PC-9 (cell line): ENCODE data around the gene SNCAIP. TPM values are rescaled to one million over a fixed set of nuclear protein-coding genes. Genes with fewer than 3 reads are reported as not detected.

Source experiments
- BruUV-seq: library from RNA; stranded (reverse); fragments of 400-500 nt; replicated peaks from 2 replicates; lab custom pipeline; 2021; lab: Mats Ljungman, UMichigan
- CTCF ChIA-PET: fragments of 300-600 bp; sonication (Branson Sonifier 250); formaldehyde crosslinking; loops from one replicate; lab custom pipeline; 2022; ENCODE audit warnings: antibody characterized with exemption; lab: Charles Lee
- POLR2A ChIA-PET: fragments of 300-600 bp; sonication (Branson Sonifier 250); formaldehyde crosslinking; loops from one replicate; lab custom pipeline; 2022; ENCODE audit warnings: antibody characterized with exemption; ENCODE audit not compliant: unreplicated experiment; lab: Charles Lee
- DNase-seq, 2 experiments: peaks; one replicate each; pipeline versions ENCODE4 v3.0.0 to v3.0.0-alpha.2; 2015 to 2022; ENCODE audit warnings: mixed read lengths in 1 of 2
- H2AFZ ChIP-seq: fragments of 200-600 bp; sonication (generic); 2 replicates; pipeline ENCODE4 v1.8.1; 2017; ENCODE audit warnings: antibody characterized with exemption
- H3F3A ChIP-seq: fragments of 200-600 bp; sonication (generic); 2 replicates; pipeline ENCODE4 v1.8.1; 2017; ENCODE audit warnings: antibody characterized with exemption, mild to moderate bottlenecking, low read depth; ENCODE audit not compliant: insufficient read depth
- H3K27ac ChIP-seq: fragments of 200-600 bp; sonication (generic); 2 replicates; pipeline ENCODE4 v1.6.1; 2016; ENCODE audit warnings: mixed run types
- H3K27me3 ChIP-seq: fragments of 200-600 bp; sonication (generic); 2 replicates; pipeline ENCODE4 v1.6.1; 2016; ENCODE audit warnings: low read depth, mixed run types; ENCODE audit not compliant: insufficient read depth
- H3K36me3 ChIP-seq: fragments of 200-600 bp; sonication (generic); 2 replicates; pipeline ENCODE4 v1.6.1; 2016; ENCODE audit warnings: low read depth, mixed run types
- H3K4me1 ChIP-seq: fragments of 200-600 bp; sonication (generic); replicated peaks from 2 replicates; pipeline ENCODE4 v1.6.1; 2016; ENCODE audit warnings: mixed run types; ENCODE audit not compliant: insufficient read depth
- H3K4me2 ChIP-seq: fragments of 200-600 bp; sonication (generic); 2 replicates; pipeline ENCODE4 v1.6.1; 2017; ENCODE audit warnings: mixed run types
- H3K4me3 ChIP-seq: fragments of 200-600 bp; sonication (generic); 2 replicates; pipeline ENCODE4 v1.6.1; 2016; ENCODE audit warnings: mixed run types
- H3K79me2 ChIP-seq: fragments of 200-600 bp; sonication (generic); 2 replicates; pipeline ENCODE4 v1.6.1; 2017; ENCODE audit warnings: low read depth, mixed run types
- H3K9me2 ChIP-seq: fragments of 200-600 bp; sonication (generic); 2 replicates; pipeline ENCODE4 v1.8.1; 2017; ENCODE audit warnings: mild to moderate bottlenecking; ENCODE audit not compliant: insufficient read depth
- H3K9me3 ChIP-seq: fragments of 200-600 bp; sonication (generic); 2 replicates; pipeline ENCODE4 v1.8.1; 2016; ENCODE audit warnings: low read depth; ENCODE audit not compliant: insufficient read depth
- H4K20me1 ChIP-seq: fragments of 200-600 bp; sonication (generic); 2 replicates; pipeline ENCODE4 v1.8.1; 2017; ENCODE audit not compliant: insufficient read depth
- CTCF ChIP-seq: fragments of 200-600 bp; sonication (generic); conservative IDR thresholded peaks from 2 replicates; pipeline ENCODE4 v1.6.1; 2017; ENCODE audit warnings: mixed run types, antibody characterized with exemption, mild to moderate bottlenecking, moderate library complexity
- EZH2 ChIP-seq: fragments of 200-600 bp; sonication (generic); IDR thresholded peaks from 2 replicates; pipeline ENCODE4 v1.8.0; 2017; ENCODE audit warnings: antibody characterized with exemption, low read depth
- intact Hi-C: fragments of 100-400 bp; cut with micrococcal nuclease; formaldehyde crosslinking; loops from one replicate; pipeline ENCODE4 v1.10.0; 2022; ENCODE audit not compliant: unreplicated experiment
- total RNA-seq: library from RNA; stranded (reverse); gene quantifications from 2 replicates; pipeline ENCODE4 v1.2.3, GENCODE V29; 2021

The SNCAIP gene
- total RNA-seq, 1 experiment from 2014 or later, result not detected

GRCh38 chr5:122429545-122430318 lies 117.7 kb downstream of the SNCAIP start:
- Histone ChIP-seq H3K9me3 (no peaks in the 10 kb centered on the region), H3K4me2 (no peak overlapping the region), H3K27ac (no peak overlapping the region), H3K4me1 (no peaks in the 10 kb centered on the region), H3K79me2 (no peaks in the 10 kb centered on the region), H3F3A (no peaks in the 10 kb centered on the region), H3K36me3 (no peaks in the 10 kb centered on the region), H3K9me2 (no peaks in the 10 kb centered on the region), H4K20me1 (no peaks in the 10 kb centered on the region), H2AFZ (no peak overlapping the region), H3K27me3 (no peaks in the 10 kb centered on the region), H3K4me3 (no peak overlapping the region)
- intact Hi-C loops, result no loop called here
- ChIA-PET CTCF (interaction anchor here (0.6 kb wide), 1 partner anchor 75 kb away, joined by 4 read pairs; no protein-coding TSS in a partner anchor), POLR2A (no interaction called here)
- no peak for TF ChIP-seq EZH2
- no peak for TF ChIP-seq CTCF
- BruUV-seq, result no TSS peak
- DNase-seq, result no peak

GRCh38 chr5:122430319-122430586 lies 118.2 kb downstream of the SNCAIP start:
- Histone ChIP-seq H3F3A (no peaks in the 10 kb centered on the region), H3K9me2 (no peaks in the 10 kb centered on the region), H3K36me3 (no peaks in the 10 kb centered on the region), H2AFZ (no peak overlapping the region), H3K4me3 (no peak overlapping the region), H4K20me1 (no peaks in the 10 kb centered on the region), H3K4me2 (no peak overlapping the region), H3K79me2 (no peaks in the 10 kb centered on the region), H3K27me3 (no peaks in the 10 kb centered on the region), H3K27ac (no peak overlapping the region), H3K9me3 (no peaks in the 10 kb centered on the region), H3K4me1 (no peaks in the 10 kb centered on the region)
- ChIA-PET POLR2A (no interaction called here), CTCF (interaction anchor here (0.6 kb wide), 1 partner anchor 75 kb away, joined by 4 read pairs; no protein-coding TSS in a partner anchor)
- DNase-seq, result no peak
- intact Hi-C loops, result no loop called here
- no TSS peak for BruUV-seq
- no peak for TF ChIP-seq EZH2
- TF ChIP-seq CTCF, result no peak

GRCh38 chr5:122431298-122431697 lies 119.3 kb downstream of the SNCAIP start:
- no peaks in the 10 kb centered on the region for H3K9me3 ChIP-seq
- H3K36me3 ChIP-seq, result no peaks in the 10 kb centered on the region
- no peaks in the 10 kb centered on the region for H4K20me1 ChIP-seq
- CTCF ChIA-PET, result no interaction called here
- BruUV-seq, result no TSS peak
- H2AFZ ChIP-seq, result no peak overlapping the region
- H3K4me3 ChIP-seq, result no peak overlapping the region
- H3K4me1 ChIP-seq, result no peaks in the 10 kb centered on the region
- no peaks in the 10 kb centered on the region for H3K9me2 ChIP-seq
- intact Hi-C loops, result no loop called here
- POLR2A ChIA-PET, result no interaction called here
- DNase-seq, result no peak
- H3K27ac ChIP-seq, result no peak overlapping the region
- no peak for TF ChIP-seq EZH2
- no peak for TF ChIP-seq CTCF
- H3K4me2 ChIP-seq, result no peak overlapping the region
- H3F3A ChIP-seq, result no peaks in the 10 kb centered on the region
- no peaks in the 10 kb centered on the region for H3K27me3 ChIP-seq
- H3K79me2 ChIP-seq, result no peaks in the 10 kb centered on the region
